ENCODE results near the gene CACNA1A. TPM values are rescaled to one million over a fixed set of nuclear protein-coding genes. Genes with fewer than 3 reads are reported as not detected.
A peak's percentile ranks its signal among the peaks of the same experiment; 100 is the strongest.

Gene CACNA1A
- 1.5 and 1.7 TPM in 2 replicates for total RNA-seq

- DNase-seq (no peak), ATAC-seq (ENCODE audit: low read depth) (no peak)
- Mint-ChIP-seq H3K27me3 (peaks cover 51% of the 10 kb centered on the region), H3K4me1 (no peaks in the 10 kb centered on the region), H3K4me3 (peak within 1 kb of the TSS; percentile 7), H3K9me3 (no peaks in the 10 kb centered on the region), H3K27ac (no peak within 1 kb of the TSS), H3K36me3 (ENCODE audit: low read depth) (no peaks in the 10 kb centered on the region)
- ChIA-PET CTCF (no interaction called here), POLR2A (no interaction called here)
- no peak for TF ChIP-seq CTCF (IDR thresholded peaks at IDR 0.05)
- intact Hi-C loops (cut with micrococcal nuclease) = no loop called here
Observed at GRCh38 chr19:13506471-13506820, at the start of gene CACNA1A. Gene CACNA1A (minus strand): TSS chr19:13506479. CDS start chr19:13506224, 255 bp downstream.

- POLR2A ChIA-PET = no interaction called here
- no peaks in the 10 kb centered on the region for H3K9me3 Mint-ChIP-seq
- H3K27me3 Mint-ChIP-seq = peaks cover 24% of the 10 kb centered on the region
- H3K4me3 Mint-ChIP-seq = no peak overlapping the region
- DNase-seq (no peak), ATAC-seq (ENCODE audit: low read depth) (no peak)
- intact Hi-C loops (cut with micrococcal nuclease) = no loop called here
- no peaks in the 10 kb centered on the region for H3K4me1 Mint-ChIP-seq
- CTCF ChIA-PET = no interaction called here
- H3K27ac Mint-ChIP-seq = no peak overlapping the region
- TF ChIP-seq CTCF (IDR thresholded peaks at IDR 0.05) = no peak
- no peaks in the 10 kb centered on the region for H3K36me3 Mint-ChIP-seq (ENCODE audit: low read depth)
Observed at GRCh38 chr19:13554506-13555240, 48.4 kb upstream of the CACNA1A start.

- intact Hi-C loops (cut with micrococcal nuclease) = no loop called here
- ATAC-seq (ENCODE audit: low read depth) (no peak), DNase-seq (no peak)
- ChIA-PET CTCF (no interaction called here), POLR2A (no interaction called here)
- no peaks in the 10 kb centered on the region for H3K9me3 Mint-ChIP-seq
- H3K27ac Mint-ChIP-seq = no peak overlapping the region
- peaks cover 26% of the 10 kb centered on the region for H3K27me3 Mint-ChIP-seq
- no peaks in the 10 kb centered on the region for H3K4me1 Mint-ChIP-seq
- H3K36me3 Mint-ChIP-seq (ENCODE audit: low read depth) = no peaks in the 10 kb centered on the region
- no peak overlapping the region for H3K4me3 Mint-ChIP-seq
- no peak for TF ChIP-seq CTCF (IDR thresholded peaks at IDR 0.05)
Observed at GRCh38 chr19:13553880-13554400, 47.7 kb upstream of the CACNA1A start.

GRCh38 chr19:13548131-13548530 lies 41.9 kb upstream of the CACNA1A start:
- Mint-ChIP-seq H3K9me3 (peaks cover 4% of the 10 kb centered on the region), H3K4me1 (no peaks in the 10 kb centered on the region), H3K27ac (no peak overlapping the region), H3K27me3 (peaks cover 17% of the 10 kb centered on the region), H3K4me3 (no peak overlapping the region), H3K36me3 (ENCODE audit: low read depth) (no peaks in the 10 kb centered on the region)
- TF ChIP-seq CTCF (IDR thresholded peaks at IDR 0.05) = no peak
- no peak for ATAC-seq (ENCODE audit: low read depth)
- CTCF ChIA-PET = no interaction called here
- intact Hi-C loops (cut with micrococcal nuclease) = no loop called here
- POLR2A ChIA-PET = no interaction called here
- no peak for DNase-seq

DNA sequence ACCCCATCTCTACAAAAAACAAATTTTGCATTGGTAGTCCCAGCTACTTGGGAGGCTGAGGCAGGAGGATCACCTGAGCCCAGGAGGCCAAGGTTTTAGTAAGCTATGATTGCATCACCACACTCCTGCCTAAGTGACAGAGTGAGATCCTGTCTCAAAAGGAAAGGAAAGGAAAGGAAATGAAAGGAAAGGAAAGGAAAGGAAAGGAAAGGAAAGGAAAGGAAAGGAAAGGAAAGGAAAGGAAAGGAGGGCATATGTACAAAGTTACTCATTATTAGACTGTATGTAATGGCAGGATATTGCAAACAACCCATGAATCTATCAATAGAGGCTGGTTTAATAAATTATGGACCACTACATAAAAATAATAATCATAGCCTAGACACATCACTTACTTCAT lies 40.8 kb upstream of the CACNA1A start:
- Mint-ChIP-seq H3K27ac (no peak overlapping the region), H3K4me3 (no peak overlapping the region), H3K27me3 (peaks cover 21% of the 10 kb centered on the region), H3K36me3 (ENCODE audit: low read depth) (no peaks in the 10 kb centered on the region), H3K9me3 (peaks cover 4% of the 10 kb centered on the region), H3K4me1 (no peaks in the 10 kb centered on the region)
- intact Hi-C loops (cut with micrococcal nuclease) = no loop called here
- TF ChIP-seq CTCF (IDR thresholded peaks at IDR 0.05) = no peak
- ChIA-PET POLR2A (interaction anchor here (0.5 kb wide), 1 partner anchor 16 kb away, joined by 4 read pairs; no protein-coding TSS in a partner anchor), CTCF (no interaction called here)
- DNase-seq (no peak), ATAC-seq (ENCODE audit: low read depth) (no peak)

Measured in activated B cell treated with CpG ODN at 0.5 μM for 24 hours (primary cell).